Smooth muscle cell (in vitro differentiated cells): ENCODE measurements around the gene PDCD2L. TPM values are rescaled to one million over a fixed set of nuclear protein-coding genes. Genes with fewer than 3 reads are reported as not detected.
A peak's percentile ranks its signal among the peaks of the same experiment; 100 is the strongest.
"Not testable (repeated sequence)": the region's sequence is repeated elsewhere in the genome, so short reads cannot be mapped to it uniquely, and the experiment has no call there.

Experiments used
- DNase-seq: peaks from one replicate; lab custom pipeline; 2025; ENCODE audit not compliant: unreplicated experiment; lab: John Stamatoyannopoulos, UW
- H2AFZ ChIP-seq: fragments of 200-600 bp; sonication (generic); 2 replicates; pipeline ENCODE4 v1.6.0; 2016; ENCODE audit warnings: antibody characterized with exemption, low read depth, mild to moderate bottlenecking
- H3F3A ChIP-seq: fragments of 200-600 bp; sonication (generic); 2 replicates; pipeline ENCODE4 v1.6.0; 2017; ENCODE audit warnings: antibody characterized with exemption, low read depth
- H3K27ac ChIP-seq: fragments of 200-600 bp; sonication (generic); 2 replicates; pipeline ENCODE4 v1.5.1; 2016; ENCODE audit warnings: low read depth, mild to moderate bottlenecking
- H3K27me3 ChIP-seq: fragments of 200-600 bp; sonication (generic); 2 replicates; pipeline ENCODE4 v1.6.1; 2016; ENCODE audit warnings: low read depth, mild to moderate bottlenecking
- H3K36me3 ChIP-seq: fragments of 200-600 bp; sonication (generic); 2 replicates; pipeline ENCODE4 v1.5.1; 2016; ENCODE audit warnings: low read depth
- H3K4me1 ChIP-seq: fragments of 200-600 bp; sonication (generic); 2 replicates; pipeline ENCODE4 v1.5.1; 2016; ENCODE audit warnings: low read depth
- H3K4me2 ChIP-seq: fragments of 200-600 bp; sonication (generic); 2 replicates; pipeline ENCODE4 v1.6.0; 2016; ENCODE audit warnings: mild to moderate bottlenecking
- H3K4me3 ChIP-seq: fragments of 200-600 bp; sonication (generic); 2 replicates; pipeline ENCODE4 v1.5.1; 2016; ENCODE audit warnings: mild to moderate bottlenecking
- H3K79me2 ChIP-seq: fragments of 200-600 bp; sonication (generic); 2 replicates; pipeline ENCODE4 v1.6.0; 2016; ENCODE audit warnings: low read depth, mild to moderate bottlenecking
- H3K9ac ChIP-seq: fragments of 200-600 bp; sonication (generic); 2 replicates; pipeline ENCODE4 v1.6.0; 2016; ENCODE audit warnings: low read depth
- H3K9me3 ChIP-seq: fragments of 200-600 bp; sonication (generic); replicated peaks from 2 replicates; pipeline ENCODE4 v1.5.1; 2016; ENCODE audit warnings: low read depth
- H4K20me1 ChIP-seq: fragments of 200-600 bp; sonication (generic); 2 replicates; pipeline ENCODE4 v1.6.0; 2016; ENCODE audit warnings: low read depth
- CTCF ChIP-seq: fragments of 200-600 bp; sonication (generic); IDR thresholded peaks from 2 replicates; pipeline ENCODE4 v1.5.1; 2017; ENCODE audit warnings: borderline replicate concordance, mild to moderate bottlenecking, antibody characterized with exemption; ENCODE audit not compliant: insufficient read depth, poor library complexity, severe bottlenecking
- WGBS: methylation state at CpG from one replicate; pipeline ENCODE4 v1.1.7; 2016; ENCODE audit warnings: low lambda C conversion rate; 5-methylcytosine and 5-hydroxymethylcytosine counted together
- polyA plus RNA-seq: library from polyadenylated mRNA; unstranded; fragments of >200 nt; fragmentation: Nextera tagmentation; extraction: Ambion mirVana; gene quantifications from 2 replicates; pipeline ENCODE4 v1.2.1, GENCODE V29; 2016
- total RNA-seq: library from RNA; depleted of rRNA; stranded (reverse); fragments of >200 nt; gene quantifications from 2 replicates; pipeline ENCODE4 v1.2.3, GENCODE V29; 2014

PDCD2L gene
- total and polyA plus RNA-seq, 2 experiments from 2014 or later, result 4.4 to 6.0 TPM

- no peak for TF ChIP-seq CTCF
- peak overlapping the region; percentile 99 for H3K4me2 ChIP-seq
- H3K27ac ChIP-seq, result no peak overlapping the region
- H4K20me1 ChIP-seq, result peaks cover 59% of the 10 kb centered on the region
- no peaks in the 10 kb centered on the region for H3K27me3 ChIP-seq
- peaks cover 34% of the 10 kb centered on the region for H3K79me2 ChIP-seq
- H3K4me1 ChIP-seq, result peaks cover 4% of the 10 kb centered on the region
- DNase-seq, result no peak
- H3K4me3 ChIP-seq, result peak overlapping the region; percentile 99
- no peak overlapping the region for H3K9ac ChIP-seq
- no peaks in the 10 kb centered on the region for H3K9me3 ChIP-seq
- H3F3A ChIP-seq, result peaks cover 3% of the 10 kb centered on the region
- H3K36me3 ChIP-seq, result peaks cover 11% of the 10 kb centered on the region
- H2AFZ ChIP-seq, result no peak overlapping the region
- 97% methylated on average over 10 of the region's 10 CpGs for WGBS
These were observed 37.2 kb upstream of the PDCD2L start for GRCh38 chr19:34366738-34367623.

GRCh38 chr19:34367624-34367957 is 36.6 kb upstream of the PDCD2L start:
- no peaks in the 10 kb centered on the region for H3K27me3 ChIP-seq
- H4K20me1 ChIP-seq, result peaks cover 65% of the 10 kb centered on the region
- H3K36me3 ChIP-seq, result peaks cover 11% of the 10 kb centered on the region
- H3K4me1 ChIP-seq, result peaks cover 4% of the 10 kb centered on the region
- H3K9me3 ChIP-seq, result no peaks in the 10 kb centered on the region
- whole genome bisulfite sequencing, result 95% methylated on average over 8 of the region's 8 CpGs
- peaks cover 3% of the 10 kb centered on the region for H3F3A ChIP-seq
- no peak for TF ChIP-seq CTCF
- no peak overlapping the region for H3K9ac ChIP-seq
- no peak overlapping the region for H2AFZ ChIP-seq
- peak overlapping the region; percentile 99 for H3K4me2 ChIP-seq
- DNase-seq, result no peak
- H3K79me2 ChIP-seq, result peaks cover 38% of the 10 kb centered on the region
- H3K27ac ChIP-seq, result no peak overlapping the region
- H3K4me3 ChIP-seq, result no peak overlapping the region

GRCh38 chr19:34368338-34368737 is 35.9 kb upstream of the PDCD2L start:
- Histone ChIP-seq H3K9ac (no peak overlapping the region), H3K79me2 (peaks cover 38% of the 10 kb centered on the region)
- 95% methylated on average over 10 of the region's 10 CpGs for WGBS

GRCh38 chr19:34369166-34369565 is 35.0 kb upstream of the PDCD2L start:
- not testable (repeated sequence) for H3K9ac ChIP-seq, H2AFZ ChIP-seq, H3K9me3 ChIP-seq, H3K27ac ChIP-seq, H3K4me1 ChIP-seq, H3K4me2 ChIP-seq, DNase-seq, H3F3A ChIP-seq, H3K27me3 ChIP-seq, H3K4me3 ChIP-seq
- peaks cover 38% of the 10 kb centered on the region for H3K79me2 ChIP-seq
- peaks cover 78% of the 10 kb centered on the region for H4K20me1 ChIP-seq
- WGBS, result 96% methylated on average over 10 of the region's 10 CpGs
- peaks cover 11% of the 10 kb centered on the region for H3K36me3 ChIP-seq

More at GRCh38 chr19:34368338-34368737, 35.9 kb upstream of the PDCD2L start:
- peaks cover 3% of the 10 kb centered on the region for H3F3A ChIP-seq
- no peak overlapping the region for H3K27ac ChIP-seq
- peaks cover 71% of the 10 kb centered on the region for H4K20me1 ChIP-seq
- peaks cover 4% of the 10 kb centered on the region for H3K4me1 ChIP-seq
- peaks cover 11% of the 10 kb centered on the region for H3K36me3 ChIP-seq
- H3K4me2 ChIP-seq, result no peak overlapping the region
- TF ChIP-seq CTCF, result no peak
- no peak for DNase-seq
- no peak overlapping the region for H2AFZ ChIP-seq
- no peak overlapping the region for H3K4me3 ChIP-seq
- H3K27me3 ChIP-seq, result no peaks in the 10 kb centered on the region
- H3K9me3 ChIP-seq, result no peaks in the 10 kb centered on the region
